GM21423 (cell line): ENCODE results near the gene CSH2.
"Not testable (repeated sequence)": the region's sequence is repeated elsewhere in the genome, so short reads cannot be mapped to it uniquely, and the experiment has no call there.

Source experiments
- ATAC-seq: cut with Tn5 transposase; IDR thresholded peaks from one replicate; pipeline ENCODE4 v1.9.1; 2021; ENCODE audit warnings: mild to moderate bottlenecking, moderate library complexity; ENCODE audit not compliant: unreplicated experiment

CSH2 gene

GRCh38 chr17:63856425-63856824 is 17.1 kb downstream of the CSH2 start:
- ATAC-seq = not testable (repeated sequence)

- no peak for ATAC-seq
Observed at GRCh38 chr17:63855185-63855584, 18.3 kb downstream of the CSH2 start.

GRCh38 chr17:63854709-63855108 is 18.8 kb downstream of the CSH2 start:
- no peak for ATAC-seq

- ATAC-seq = no peak
Observed at GRCh38 chr17:63853260-63853659, 20.2 kb downstream of the CSH2 start.

- ATAC-seq = no peak
Observed at GRCh38 chr17:63850401-63850800, 23.1 kb downstream of the CSH2 start.

GRCh38 chr17:63848834-63849689 is 24.4 kb downstream of the CSH2 start:
- ATAC-seq = peak; percentile 85

- no peak for ATAC-seq
Observed at GRCh38 chr17:63847525-63848249, 25.8 kb downstream of the CSH2 start.

- no peak for ATAC-seq
Observed at GRCh38 chr17:63845509-63845908, 28.0 kb downstream of the CSH2 start.

GRCh38 chr17:63843910-63844677 is 29.4 kb downstream of the CSH2 start:
- no peak for ATAC-seq

GRCh38 chr17:63843387-63843888 is 30.0 kb downstream of the CSH2 start:
- not testable (repeated sequence) for ATAC-seq

- ATAC-seq = peak; percentile 66
Observed at GRCh38 chr17:63842540-63843386, 30.7 kb downstream of the CSH2 start, which contains the start of gene SMARCD2. SMARCD2 (minus strand) TSS chr17:63842685; CDS start chr17:63842674, 11 bp downstream.

- ATAC-seq = no peak
Observed at GRCh38 chr17:63842173-63842539, 31.3 kb downstream of the CSH2 start.

- no peak for ATAC-seq
Observed at GRCh38 chr17:63841350-63842172, 31.9 kb downstream of the CSH2 start.

- no peak for ATAC-seq
Observed at GRCh38 chr17:63840591-63841349, 32.7 kb downstream of the CSH2 start.

- ATAC-seq = no peak
Observed at GRCh38 chr17:63838631-63839171, 34.8 kb downstream of the CSH2 start.

GRCh38 chr17:63837962-63838600 is 35.4 kb downstream of the CSH2 start:
- ATAC-seq = no peak

GRCh38 chr17:63837480-63837879 is 36.0 kb downstream of the CSH2 start:
- ATAC-seq = no peak

- no peak for ATAC-seq
Observed at GRCh38 chr17:63836811-63837210, 36.7 kb downstream of the CSH2 start.
